Measurements from ENCODE around the gene MMD2. TPM values are rescaled to one million over a fixed set of nuclear protein-coding genes. Genes with fewer than 3 reads are reported as not detected.

Gene MMD2
- polyA plus RNA-seq, 2 of the 4 experiments (the other 2 are of a cell fraction) = not detected

- TF ChIP-seq CBX2 (IDR thresholded peaks at IDR 0.05; ENCODE audit: borderline replicate concordance, low read depth) (no peak), ZC3H11A (IDR thresholded peaks at IDR 0.05) (no peak), JUN (IDR thresholded peaks at IDR 0.05) (no peak)
These were observed 79.4 kb downstream of the MMD2 start (continued) for GRCh38 chr7:4879396-4880081.

- Histone ChIP-seq H3K4me1 (0 out of 3 replicates have a peak, but pooled peaks cover 4% of the 10 kb centered on the region), H3K9me3 (no peaks in the 10 kb centered on the region), H3K4me2 (no peak overlapping the region), H3K4me3 (no peak overlapping the region), H3K27ac (no peak overlapping the region)
- ChIA-PET POLR2A (no interaction called here), CTCF (no interaction called here)
- ATAC-seq = no peak
- TF ChIP-seq ATOH8 (CRISPR knock-in tag; IDR thresholded peaks at IDR 0.05; ENCODE audit: low read depth) = no peak
- no peak for TF ChIP-seq CHD2 (IDR thresholded peaks at IDR 0.05; ENCODE audit: low read length, partially characterized antibody)
- no peak for TF ChIP-seq ELK1 (IDR thresholded peaks at IDR 0.05; ENCODE audit: low read depth, low read length)
- no peak for TF ChIP-seq HOXB13 (CRISPR knock-in tag; IDR thresholded peaks at IDR 0.05; ENCODE audit: low read depth)
- no peak for TF ChIP-seq BHLHE40 (IDR thresholded peaks at IDR 0.05; ENCODE audit: low read depth, low read length)
- no peak for TF ChIP-seq ZSCAN20 (CRISPR knock-in tag; IDR thresholded peaks at IDR 0.05)
- no peak for TF ChIP-seq SREBF2 (IDR thresholded peaks at IDR 0.05)
- no peak for TF ChIP-seq CHD4 (IDR thresholded peaks at IDR 0.05; ENCODE audit: borderline replicate concordance)
- no peak for TF ChIP-seq NR3C1 (IDR thresholded peaks at IDR 0.05)
- no peak for TF ChIP-seq EHMT2 (IDR thresholded peaks at IDR 0.05; ENCODE audit: low read depth)
- no peak for FAIRE-seq
- 84% methylated on average over 41 of the region's 45 CpGs for WGBS (ENCODE audit: missing lambda C conversion rate)
- DNase-seq (ENCODE audit: low read depth in 1 of 2, low spot score in 1 of 2) = no peak
These were observed 80.4 kb downstream of the MMD2 start for GRCh38 chr7:4878336-4879335.

- ChIA-PET POLR2A (no interaction called here), CTCF (interaction anchor here (0.6 kb wide), 1 partner anchor 124 kb away, joined by 3 read pairs; no protein-coding TSS in a partner anchor)
- ATAC-seq (no peak), DNase-seq (ENCODE audit: low read depth in 1 of 2, low spot score in 1 of 2) (no peak), FAIRE-seq (no peak)
- TF ChIP-seq RAD21 (conservative IDR thresholded peaks at IDR 0.05 in 1 of 2, IDR thresholded peaks at IDR 0.05 in 1 of 2) (no peak), MAX (IDR thresholded peaks at IDR 0.05) (no peak), JUN (IDR thresholded peaks at IDR 0.05) (no peak), RFX5 (IDR thresholded peaks at IDR 0.05) (no peak), NFE2L2 (conservative IDR thresholded peaks at IDR 0.05; ENCODE audit: low read length) (no peak), FOXS1 (CRISPR knock-in tag; IDR thresholded peaks at IDR 0.05) (no peak), ATOH8 (CRISPR knock-in tag; IDR thresholded peaks at IDR 0.05; ENCODE audit: low read depth) (no peak), ESRRA (IDR thresholded peaks at IDR 0.05; ENCODE audit: borderline replicate concordance, low read length) (no peak), EHF (CRISPR knock-in tag; IDR thresholded peaks at IDR 0.05) (no peak), POLR2A (IDR thresholded peaks at IDR 0.05; ENCODE audit: low read length) (no peak), NPAS2 (CRISPR knock-in tag; IDR thresholded peaks at IDR 0.05; ENCODE audit: borderline replicate concordance) (no peak), CHD2 (IDR thresholded peaks at IDR 0.05; ENCODE audit: low read length, partially characterized antibody) (no peak), RNF2 (IDR thresholded peaks at IDR 0.05; ENCODE audit: borderline replicate concordance, low read depth) (no peak), HDAC2 (IDR thresholded peaks at IDR 0.05) (no peak), NR3C1 (IDR thresholded peaks at IDR 0.05) (no peak), GATA3 (IDR thresholded peaks at IDR 0.05; ENCODE audit: borderline replicate concordance) (no peak), REST (IDR thresholded peaks at IDR 0.05) (no peak)
- WGBS (ENCODE audit: missing lambda C conversion rate) = 86% methylated on average over 18 of the region's 18 CpGs
- Histone ChIP-seq H3K4me1 (no peaks in the 10 kb centered on the region), H3K27ac (no peak overlapping the region), H3K4me3 (no peak overlapping the region), H3K4me2 (no peak overlapping the region), H3K9me3 (no peaks in the 10 kb centered on the region)
These were observed 82.4 kb downstream of the MMD2 start for GRCh38 chr7:4876586-4876985.

Data from A549 (cell line).